Thymus (tissue), 11 donors: Measurements from ENCODE around the gene DNAJB7. TPM values are rescaled to one million over a fixed set of nuclear protein-coding genes. Genes with fewer than 3 reads are reported as not detected.
"Not testable (repeated sequence)": the region's sequence is repeated elsewhere in the genome, so short reads cannot be mapped to it uniquely, and the experiment has no call there.

ENCODE experiments used
- DNase-seq, 9 donors: peaks; one replicate each; pipeline ENCODE4 v3.0.0-alpha.2; 2013; ENCODE audit warnings: low spot score in 9 of 9, low read depth in 6 of 9, missing footprints in 1 of 9
- H3K27ac ChIP-seq, 2 donors: one replicate each; pipeline ENCODE4 v1.5.1; 2013; ENCODE audit warnings: control low read depth in 1 of 2, low read depth in 1 of 2, low read length in 1 of 2, mild to moderate bottlenecking in 1 of 2, moderate library complexity in 1 of 2
- H3K27me3 ChIP-seq, 2 donors: one replicate each; pipeline ENCODE4 v1.5.1; 2013; ENCODE audit warnings: low read length in 1 of 2; ENCODE audit not compliant: control insufficient read depth in 2 of 2, insufficient read depth in 1 of 2
- H3K36me3 ChIP-seq, 2 donors: one replicate each; pipeline ENCODE4 v1.5.1; 2013; ENCODE audit warnings: low read length in 1 of 2, mild to moderate bottlenecking in 1 of 2, moderate library complexity in 1 of 2; ENCODE audit not compliant: control insufficient read depth in 2 of 2, insufficient read depth in 2 of 2
- H3K4me1 ChIP-seq, 2 donors: one replicate each; pipeline ENCODE4 v1.5.1; 2013; ENCODE audit warnings: low read length in 2 of 2; ENCODE audit not compliant: control insufficient read depth in 2 of 2, insufficient read depth in 2 of 2
- H3K4me3 ChIP-seq, 2 donors: one replicate each; pipeline ENCODE4 v1.5.1; 2013; ENCODE audit warnings: low read length in 2 of 2, control low read depth in 1 of 2, mild to moderate bottlenecking in 1 of 2
- H3K9me3 ChIP-seq, 2 donors: one replicate each; pipeline ENCODE4 v1.5.1; 2013; ENCODE audit warnings: low read length in 1 of 2, mild to moderate bottlenecking in 1 of 2; ENCODE audit not compliant: control insufficient read depth in 2 of 2, insufficient read depth in 1 of 2
- WGBS: extraction: QIAGEN DNeasy Blood & Tissue Kit; methylation state at CpG from one replicate; pipeline ENCODE4 v1.1.7; 2013; 5-methylcytosine and 5-hydroxymethylcytosine counted together
- polyA plus RNA-seq: library from polyadenylated mRNA; stranded (reverse); fragments of 200-250 nt; gene quantifications from one replicate; pipeline ENCODE4 v1.2.3, GENCODE V29; 2013
- total RNA-seq: library from RNA; stranded (reverse); fragments of 120-200 nt; gene quantifications from one replicate; pipeline ENCODE4 v1.2.4, GENCODE V29; 2013
- donor health status: healthy.

Gene DNAJB7
- total and polyA plus RNA-seq, 2 donors, result not detected

DNA sequence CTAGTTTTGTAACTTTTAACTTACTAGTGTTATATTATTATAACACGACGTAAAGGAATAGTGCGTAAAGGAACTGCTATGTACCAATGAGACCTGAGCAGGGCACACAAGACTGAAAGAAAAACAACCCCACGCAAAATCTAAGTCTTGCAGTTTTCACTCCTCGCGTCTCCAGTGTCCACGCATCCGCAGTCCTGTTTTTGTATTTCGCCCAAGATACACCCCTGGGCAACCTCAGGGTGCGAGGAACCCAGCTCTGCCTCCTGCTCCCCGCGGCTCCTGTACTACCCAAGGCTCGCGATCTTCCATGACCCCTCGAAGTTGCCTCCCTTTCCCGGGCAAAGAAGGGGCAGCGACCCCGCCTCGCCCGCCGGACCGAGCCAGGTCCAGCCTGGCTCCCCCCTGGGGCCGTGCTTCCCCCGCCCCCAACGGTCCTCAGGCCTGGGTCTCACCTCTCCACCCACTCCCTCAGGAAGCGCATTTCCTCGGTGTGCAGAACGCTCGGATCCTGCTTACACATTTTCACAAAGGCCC, 5.9 kb downstream of the DNAJB7 start:
- H3K4me1 ChIP-seq, result peaks cover 13 to 16% of the 10 kb centered on the region in 2 donors
- H3K27ac ChIP-seq, result peak overlapping the region; percentile 93 to 100
- peaks cover 0 to 26% of the 10 kb centered on the region in 2 donors for H3K36me3 ChIP-seq
- no peaks in the 10 kb centered on the region for H3K27me3 ChIP-seq
- H3K4me3 ChIP-seq, result peak overlapping the region; percentile 81 to 91
- no peaks in the 10 kb centered on the region for H3K9me3 ChIP-seq
- WGBS, result under 1% methylated on average over 29 of the region's 29 CpGs
- peak in 8 of 9 donors; percentile 9 to 54 (median 34) for DNase-seq

DNA sequence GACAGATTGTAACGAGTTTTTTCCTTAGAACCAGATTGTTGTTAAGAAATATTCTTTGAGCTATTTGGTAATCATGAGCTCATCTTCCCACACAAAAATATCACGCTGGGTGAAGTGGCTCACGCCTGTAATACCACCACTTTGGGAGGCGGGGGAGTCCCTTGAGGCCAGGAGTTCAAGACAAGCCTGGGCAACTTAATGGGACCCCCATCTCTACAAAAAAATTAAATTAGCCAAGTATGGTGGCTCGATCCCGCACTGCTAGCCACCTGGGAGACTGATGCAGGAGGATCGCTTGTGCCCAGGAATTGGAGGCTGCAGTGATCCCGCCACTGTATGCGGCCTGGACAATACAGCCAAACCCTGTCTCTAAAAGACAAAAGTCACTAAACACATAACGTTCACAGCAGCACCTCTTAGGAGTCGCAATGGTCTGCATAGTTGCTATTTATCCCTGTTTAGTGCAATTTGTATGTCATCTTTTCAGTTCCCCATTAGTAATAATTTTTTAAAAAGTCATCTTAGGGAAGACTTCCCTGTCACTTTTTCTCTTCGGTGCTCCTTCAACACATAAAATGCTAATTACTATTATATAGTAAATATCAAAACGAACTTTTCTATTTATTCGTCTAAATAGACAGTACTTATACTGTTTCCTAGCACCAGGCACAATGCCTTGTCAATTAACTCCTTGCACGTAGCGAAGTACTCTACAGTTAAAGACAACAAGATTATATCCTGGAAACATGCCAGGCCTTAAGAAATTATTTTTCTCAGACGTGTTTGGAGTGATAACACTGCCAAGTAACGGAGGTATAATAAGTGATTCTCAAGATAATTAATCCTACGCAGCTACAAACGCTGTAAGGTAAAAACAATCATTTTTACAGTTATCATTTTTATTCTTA, 6.6 kb downstream of the DNAJB7 start:
- DNase-seq, result peak in 2 of 9 donors; percentile 3 to 23
- Histone ChIP-seq H3K4me3 (peak overlapping the region; percentile 81 to 91), H3K36me3 (peaks cover 0 to 20% of the 10 kb centered on the region in 2 donors), H3K9me3 (no peaks in the 10 kb centered on the region), H3K27ac (peak overlapping the region in 1 of 2 donors; percentile 100), H3K4me1 (peaks cover 13 to 16% of the 10 kb centered on the region in 2 donors), H3K27me3 (no peaks in the 10 kb centered on the region)
- 49% methylated on average over 20 of the region's 20 CpGs for WGBS

GRCh38 chr22:40853961-40854360, 8.0 kb downstream of the DNAJB7 start:
- peaks cover 13 to 16% of the 10 kb centered on the region in 2 donors for H3K4me1 ChIP-seq
- no peaks in the 10 kb centered on the region for H3K9me3 ChIP-seq
- no peak overlapping the region for H3K4me3 ChIP-seq
- H3K27me3 ChIP-seq, result no peaks in the 10 kb centered on the region
- H3K27ac ChIP-seq, result no peak overlapping the region
- peaks cover 0 to 26% of the 10 kb centered on the region in 2 donors for H3K36me3 ChIP-seq
- no peak for DNase-seq
- WGBS, result 83% methylated on average over 3 of the region's 3 CpGs

- H3K4me1 ChIP-seq, result peaks cover 13 to 16% of the 10 kb centered on the region in 2 donors
- DNase-seq, result no peak
- H3K9me3 ChIP-seq, result no peaks in the 10 kb centered on the region
- peaks cover 0 to 30% of the 10 kb centered on the region in 2 donors for H3K36me3 ChIP-seq
- no peak overlapping the region for H3K27ac ChIP-seq
- WGBS, result 97% methylated on average over 1 of the region's 1 CpG
- no peak overlapping the region for H3K4me3 ChIP-seq
- no peaks in the 10 kb centered on the region for H3K27me3 ChIP-seq
Observed at GRCh38 chr22:40853333-40853732, 8.6 kb downstream of the DNAJB7 start.

DNA sequence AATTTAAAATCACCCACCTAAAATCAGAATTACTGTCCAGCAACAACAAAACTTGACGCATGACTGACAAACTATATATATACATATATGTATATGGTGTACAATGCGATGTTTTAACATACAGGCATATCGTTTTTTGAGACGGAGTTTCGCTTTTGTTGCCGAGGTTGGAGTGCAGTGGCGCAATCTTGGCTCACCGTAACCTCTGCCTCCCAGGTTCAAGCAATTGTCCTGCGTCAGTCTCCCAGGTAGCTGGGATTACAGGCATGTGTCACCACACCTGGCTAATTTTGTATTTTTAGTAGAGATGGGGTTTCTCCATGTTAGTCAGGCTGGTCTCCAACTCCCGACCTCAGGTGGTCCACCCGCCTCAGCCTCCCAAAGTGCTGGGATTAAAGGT, 16.1 kb downstream of the DNAJB7 start:
- WGBS, result 97% methylated on average over 11 of the region's 11 CpGs
- not testable (repeated sequence) for H3K4me1 ChIP-seq, DNase-seq, H3K27ac ChIP-seq, H3K27me3 ChIP-seq, H3K9me3 ChIP-seq, H3K4me3 ChIP-seq
- H3K36me3 ChIP-seq, result peaks cover 26 to 72% of the 10 kb centered on the region in 2 donors

GRCh38 chr22:40844951-40845350, 17.0 kb downstream of the DNAJB7 start:
- no peak for DNase-seq
- H3K27ac ChIP-seq, result no peak overlapping the region
- H3K4me1 ChIP-seq, result no peaks in the 10 kb centered on the region
- H3K4me3 ChIP-seq, result no peak overlapping the region
- H3K9me3 ChIP-seq, result no peaks in the 10 kb centered on the region
- WGBS, result 97% methylated on average over 3 of the region's 3 CpGs
- no peaks in the 10 kb centered on the region for H3K27me3 ChIP-seq
- peaks cover 26 to 76% of the 10 kb centered on the region in 2 donors for H3K36me3 ChIP-seq

- Histone ChIP-seq H3K27me3 (no peaks in the 10 kb centered on the region), H3K36me3 (peaks cover 23 to 82% of the 10 kb centered on the region in 2 donors), H3K4me1 (no peaks in the 10 kb centered on the region), H3K27ac (no peak overlapping the region), H3K4me3 (no peak overlapping the region), H3K9me3 (no peaks in the 10 kb centered on the region)
- 98% methylated on average over 3 of the region's 3 CpGs for WGBS
- no peak for DNase-seq
Observed at GRCh38 chr22:40838486-40838885, 23.4 kb downstream of the DNAJB7 start.

GRCh38 chr22:40834619-40835018, 27.3 kb downstream of the DNAJB7 start:
- 99% methylated on average over 3 of the region's 3 CpGs for WGBS
- DNase-seq, result no peak
- no peak overlapping the region for H3K4me3 ChIP-seq
- no peaks in the 10 kb centered on the region for H3K27me3 ChIP-seq
- H3K4me1 ChIP-seq, result no peaks in the 10 kb centered on the region
- H3K27ac ChIP-seq, result no peak overlapping the region
- no peaks in the 10 kb centered on the region for H3K9me3 ChIP-seq
- H3K36me3 ChIP-seq, result peaks cover 12 to 80% of the 10 kb centered on the region in 2 donors

GRCh38 chr22:40829131-40829530, 32.8 kb downstream of the DNAJB7 start:
- WGBS, result 97% methylated on average over 6 of the region's 6 CpGs
- no peak overlapping the region for H3K27ac ChIP-seq
- H3K36me3 ChIP-seq, result peaks cover 7 to 70% of the 10 kb centered on the region in 2 donors

More at GRCh38 chr22:40829131-40829530, 32.8 kb downstream of the DNAJB7 start:
- no peaks in the 10 kb centered on the region for H3K27me3 ChIP-seq
- H3K9me3 ChIP-seq, result no peaks in the 10 kb centered on the region
- no peak for DNase-seq
- no peaks in the 10 kb centered on the region for H3K4me1 ChIP-seq
- no peak overlapping the region for H3K4me3 ChIP-seq
